C4-2B (cell line): ENCODE measurements around the gene CDA.

ENCODE experiments used
- H3K27ac ChIP-seq: fragments of 450-650 bp; 2 replicates; pipeline ENCODE4 v1.5.1; 2017
- ZFX ChIP-seq: fragments of 450-650 bp; IDR thresholded peaks from 2 replicates; pipeline ENCODE4 v1.6.1; 2017
- TF ChIP-seq, protein P1 (sequence below): fragments of 450-650 bp; conservative IDR thresholded peaks from 2 replicates; pipeline ENCODE4 v1.5.1; 2017; ENCODE audit warnings: mild to moderate bottlenecking

The CDA gene

DNA sequence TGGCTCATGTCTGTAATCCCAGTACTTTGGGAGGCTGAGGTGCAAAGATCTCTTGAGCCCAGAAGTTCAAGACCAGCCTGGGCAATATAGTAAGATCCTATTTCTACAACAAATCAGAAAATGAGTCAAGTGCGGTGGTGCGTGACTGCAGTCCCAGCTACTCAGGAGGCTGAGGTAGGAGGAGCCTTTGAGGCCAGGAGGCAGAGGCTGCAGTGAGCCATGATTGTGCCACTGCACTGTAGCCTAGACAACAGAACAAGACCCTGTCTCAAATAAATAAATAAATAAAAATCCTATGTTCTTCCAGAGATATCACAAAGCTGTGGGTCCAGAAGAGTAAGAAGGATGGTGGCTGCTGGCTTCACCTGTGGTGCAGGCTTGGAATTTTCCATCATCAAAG lies 22.1 kb downstream of the CDA start:
- H3K27ac ChIP-seq = no peak overlapping the region
- TF ChIP-seq, protein P1, sequence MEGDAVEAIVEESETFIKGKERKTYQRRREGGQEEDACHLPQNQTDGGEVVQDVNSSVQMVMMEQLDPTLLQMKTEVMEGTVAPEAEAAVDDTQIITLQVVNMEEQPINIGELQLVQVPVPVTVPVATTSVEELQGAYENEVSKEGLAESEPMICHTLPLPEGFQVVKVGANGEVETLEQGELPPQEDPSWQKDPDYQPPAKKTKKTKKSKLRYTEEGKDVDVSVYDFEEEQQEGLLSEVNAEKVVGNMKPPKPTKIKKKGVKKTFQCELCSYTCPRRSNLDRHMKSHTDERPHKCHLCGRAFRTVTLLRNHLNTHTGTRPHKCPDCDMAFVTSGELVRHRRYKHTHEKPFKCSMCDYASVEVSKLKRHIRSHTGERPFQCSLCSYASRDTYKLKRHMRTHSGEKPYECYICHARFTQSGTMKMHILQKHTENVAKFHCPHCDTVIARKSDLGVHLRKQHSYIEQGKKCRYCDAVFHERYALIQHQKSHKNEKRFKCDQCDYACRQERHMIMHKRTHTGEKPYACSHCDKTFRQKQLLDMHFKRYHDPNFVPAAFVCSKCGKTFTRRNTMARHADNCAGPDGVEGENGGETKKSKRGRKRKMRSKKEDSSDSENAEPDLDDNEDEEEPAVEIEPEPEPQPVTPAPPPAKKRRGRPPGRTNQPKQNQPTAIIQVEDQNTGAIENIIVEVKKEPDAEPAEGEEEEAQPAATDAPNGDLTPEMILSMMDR = no peak
- TF ChIP-seq ZFX = no peak

DNA sequence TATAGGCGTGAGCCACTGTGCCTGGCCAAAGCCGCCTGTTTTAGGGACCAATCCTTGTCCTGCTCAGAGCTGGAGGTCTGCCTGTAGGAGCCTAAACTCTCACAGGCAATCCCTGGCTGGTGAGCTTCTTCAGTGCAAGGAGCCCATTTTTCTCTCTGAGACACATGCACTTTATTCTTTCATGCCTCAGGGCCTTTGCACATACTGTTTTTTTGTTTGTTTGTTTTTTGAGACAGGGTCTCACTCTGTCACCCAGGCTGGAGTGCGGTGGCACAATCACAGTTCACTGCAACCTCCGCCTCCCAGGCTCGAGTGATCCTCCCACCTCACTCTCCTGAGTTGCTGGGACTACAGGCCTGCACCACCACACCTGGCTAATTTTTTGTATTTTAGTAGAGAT lies 22.8 kb downstream of the CDA start:
- no peak for TF ChIP-seq ZFX
- TF ChIP-seq, protein P1 = no peak
- no peak overlapping the region for H3K27ac ChIP-seq

DNA sequence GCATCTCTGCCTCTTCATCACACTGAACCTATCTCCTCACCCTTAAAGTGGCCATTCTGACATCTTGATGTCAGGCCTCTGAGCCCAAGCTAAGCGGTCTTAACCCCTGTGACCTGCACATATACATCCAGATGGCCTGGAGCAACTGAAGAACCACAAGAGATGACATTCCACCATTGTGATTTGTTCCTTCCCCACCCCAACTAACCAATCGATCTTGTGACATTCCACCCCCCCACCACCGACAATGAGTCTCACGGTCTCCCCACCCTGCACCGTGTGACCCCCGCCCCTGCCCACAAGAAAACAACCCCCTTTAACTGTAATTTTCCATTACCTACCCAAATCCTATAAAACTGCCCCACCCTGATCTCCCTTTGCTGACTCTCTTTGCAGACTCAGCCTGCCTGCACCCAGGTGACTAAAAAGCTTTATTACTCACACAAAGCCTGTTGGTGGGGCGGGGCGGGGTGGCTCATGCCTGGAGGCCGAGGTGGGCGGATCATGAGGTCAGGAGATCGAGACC lies 23.4 kb downstream of the CDA start:
- H3K27ac ChIP-seq = no peak overlapping the region
- TF ChIP-seq, protein P1 = no peak

DNA sequence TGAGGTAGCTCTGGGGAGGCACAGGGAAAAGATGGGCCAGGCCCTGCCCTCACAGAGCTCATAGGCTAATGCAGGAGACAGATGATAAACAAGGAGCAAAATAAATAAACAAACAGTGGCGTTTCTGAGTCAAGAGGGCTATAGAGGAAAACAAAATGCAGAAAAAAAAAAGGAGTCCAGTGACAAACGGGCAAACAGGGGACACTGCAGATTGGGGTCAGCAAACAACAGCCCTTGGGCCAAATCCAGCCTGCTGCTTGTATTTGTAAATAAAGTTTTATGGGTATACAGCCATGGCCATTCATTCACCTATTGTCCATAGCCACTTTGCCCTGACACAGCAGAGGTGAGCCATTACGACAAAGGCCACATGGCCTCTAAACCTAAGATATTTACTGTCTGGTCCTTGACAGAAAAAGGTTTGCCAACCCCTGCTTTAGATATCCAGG lies 25.3 kb downstream of the CDA start:
- TF ChIP-seq, protein P1 = no peak
- TF ChIP-seq ZFX = no peak
- 0 out of 2 replicates have a peak overlapping the region, but pooled peaks have one; percentile 15 for H3K27ac ChIP-seq

DNA sequence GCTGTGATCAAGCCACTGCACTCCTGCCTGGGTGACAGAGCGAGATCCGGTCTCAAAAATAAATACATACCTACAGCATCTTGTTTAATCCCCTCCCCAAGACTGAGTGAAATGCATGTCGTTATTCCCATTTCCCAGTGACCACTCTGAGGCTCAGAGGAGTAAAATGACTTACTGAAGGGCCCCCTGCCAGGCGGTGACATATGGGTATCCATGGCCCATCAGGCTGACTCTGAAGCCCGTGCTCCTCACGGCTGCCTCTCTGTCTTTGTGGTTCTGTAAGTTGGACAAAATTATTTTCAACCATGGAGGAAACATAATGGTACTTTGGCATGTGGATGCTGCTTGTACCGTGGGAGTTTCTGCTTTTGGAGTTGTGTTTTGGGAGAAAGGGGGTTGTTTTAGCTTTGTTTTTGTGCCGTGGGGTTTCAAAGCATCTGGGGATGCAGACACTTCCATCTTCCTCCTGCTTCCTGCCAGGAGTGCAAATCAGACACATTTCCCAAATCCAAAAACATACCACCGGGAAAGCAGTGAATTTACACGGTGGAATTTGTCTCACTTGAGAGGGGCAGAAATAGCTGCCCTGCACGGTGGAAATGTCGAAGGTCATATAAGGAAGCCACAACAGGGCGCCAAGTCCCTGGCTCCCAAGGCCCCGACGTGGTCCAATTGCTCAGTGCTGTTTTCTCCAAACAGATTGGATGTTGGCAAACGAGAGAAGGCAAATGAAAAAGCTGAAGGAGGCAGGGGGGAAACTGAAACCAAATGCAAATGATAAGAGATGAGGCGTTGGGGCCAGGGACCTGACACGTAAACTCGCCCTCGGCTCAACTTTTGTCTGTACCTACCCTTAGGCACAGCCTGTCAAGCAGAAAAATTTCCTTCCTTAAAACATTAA lies 27.3 kb downstream of the CDA start:
- no peak overlapping the region for H3K27ac ChIP-seq

DNA sequence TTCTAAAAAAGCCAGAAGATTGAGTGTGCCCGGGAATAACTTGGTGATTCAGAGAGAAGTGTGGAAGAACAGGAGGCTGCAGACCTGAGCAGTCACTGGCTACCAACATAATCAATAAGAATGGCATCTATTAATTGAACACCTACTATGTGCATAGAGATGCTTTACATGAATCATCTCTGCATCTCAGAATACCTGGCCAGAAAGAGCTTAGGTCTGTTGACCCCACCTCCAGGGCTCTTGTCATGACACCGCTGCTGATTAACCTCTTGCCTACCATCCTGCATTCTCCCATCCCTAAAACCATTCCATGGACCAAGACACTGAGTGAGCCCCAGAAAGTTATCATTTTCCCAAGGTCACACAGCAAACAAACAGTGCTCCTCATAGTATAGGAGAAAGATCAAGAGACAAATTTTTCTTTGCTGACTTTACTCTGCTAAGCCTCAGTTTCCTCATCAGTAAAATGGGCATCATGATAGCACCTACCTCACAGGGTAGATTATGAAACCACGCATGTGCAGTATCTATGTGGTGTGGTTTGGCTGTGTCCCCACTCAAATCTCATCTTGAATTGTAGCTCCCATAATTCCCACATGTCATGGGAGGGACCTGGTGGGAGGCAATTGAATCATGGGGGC lies 28.1 kb downstream of the CDA start:
- no peak for TF ChIP-seq ZFX
- TF ChIP-seq, protein P1 = no peak
- H3K27ac ChIP-seq = no peak overlapping the region

More for the DNA sequence above, 27.3 kb downstream of the CDA start:
- TF ChIP-seq ZFX = no peak
- TF ChIP-seq, protein P1 = no peak

DNA sequence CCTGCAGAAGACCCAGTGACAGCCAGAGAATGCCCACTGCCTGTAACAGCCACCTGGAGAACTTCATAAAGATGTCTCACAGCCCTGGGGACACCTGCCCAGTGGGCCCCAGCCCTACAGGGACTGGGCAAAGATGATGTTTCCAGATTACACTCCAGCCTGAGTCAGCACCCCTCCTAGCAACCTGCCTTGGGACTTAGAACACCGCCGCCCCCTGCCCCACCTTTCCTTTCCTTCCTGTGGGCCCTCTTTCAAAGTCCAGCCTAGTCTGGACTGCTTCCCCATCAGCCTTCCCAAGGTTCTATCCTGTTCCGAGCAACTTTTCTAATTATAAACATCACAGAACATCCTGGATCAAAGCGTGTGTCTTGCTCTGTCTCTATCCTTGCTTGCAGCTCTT lies 29.7 kb downstream of the CDA start:
- H3K27ac ChIP-seq = no peak overlapping the region

More for the DNA sequence above, 29.7 kb downstream of the CDA start:
- TF ChIP-seq, protein P1 = no peak
- no peak for TF ChIP-seq ZFX
